GM18520 (cell line): ENCODE results near the gene HSPA1B.

Source experiments
- ATAC-seq: cut with Tn5 transposase; IDR thresholded peaks from one replicate; pipeline ENCODE4 v1.9.1; 2021; ENCODE audit not compliant: unreplicated experiment

HSPA1B gene

DNA sequence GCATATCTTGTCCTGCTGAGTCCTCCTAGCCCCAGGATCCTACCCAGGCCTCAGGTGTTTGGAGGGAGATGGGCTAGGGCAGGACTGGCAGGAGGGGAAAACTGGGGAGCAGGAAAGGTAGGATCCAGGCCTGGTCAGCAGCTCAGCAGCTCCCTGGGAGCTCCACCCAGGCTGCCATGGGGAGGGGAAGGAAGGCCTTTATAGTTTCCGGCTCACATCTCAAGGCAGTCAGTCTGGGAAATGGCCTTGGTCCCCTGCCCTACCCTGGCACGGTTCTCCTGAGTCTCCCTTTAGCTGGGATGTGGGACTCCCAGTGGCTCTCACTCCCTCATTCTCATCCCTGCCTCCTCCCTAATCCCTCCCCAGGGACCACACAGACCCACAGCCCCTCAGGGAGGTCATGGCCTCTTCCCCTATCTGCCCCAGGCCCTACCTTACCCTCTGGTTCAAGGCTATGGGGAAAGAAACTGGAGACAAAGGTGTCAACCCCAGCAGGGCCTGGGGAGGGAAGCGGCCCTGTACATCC lies 49.6 kb downstream of the HSPA1B start:
- ATAC-seq = no peak

GRCh38 chr6:31877651-31878161 lies 50.2 kb downstream of the HSPA1B start:
- ATAC-seq = no peak

DNA sequence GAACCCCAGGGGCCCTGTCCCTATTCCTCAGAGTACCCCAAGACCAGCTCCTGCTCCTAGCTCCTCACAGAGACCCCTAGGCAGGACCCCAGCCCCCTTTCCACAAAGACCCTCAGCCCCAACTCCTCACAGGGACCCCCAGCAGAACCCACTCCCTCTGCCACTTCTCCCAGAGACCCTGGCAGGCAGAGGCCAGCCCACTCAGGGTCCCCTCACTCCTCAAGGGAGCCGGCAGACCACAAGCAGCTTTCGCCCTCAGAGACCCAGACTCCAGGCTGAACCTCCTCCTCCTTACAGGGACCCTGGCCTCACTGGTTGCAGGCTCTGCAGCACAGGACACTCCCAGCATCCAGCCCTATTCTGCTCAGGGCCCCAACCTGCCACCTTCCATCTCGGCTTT lies 50.7 kb downstream of the HSPA1B start:
- no peak for ATAC-seq

- no peak for ATAC-seq
Observed at GRCh38 chr6:31878726-31879125, 51.2 kb downstream of the HSPA1B start, which contains the start of gene SLC44A4. Gene SLC44A4 (minus strand): TSS chr6:31878997. CDS start chr6:31878980, 17 bp downstream.

DNA sequence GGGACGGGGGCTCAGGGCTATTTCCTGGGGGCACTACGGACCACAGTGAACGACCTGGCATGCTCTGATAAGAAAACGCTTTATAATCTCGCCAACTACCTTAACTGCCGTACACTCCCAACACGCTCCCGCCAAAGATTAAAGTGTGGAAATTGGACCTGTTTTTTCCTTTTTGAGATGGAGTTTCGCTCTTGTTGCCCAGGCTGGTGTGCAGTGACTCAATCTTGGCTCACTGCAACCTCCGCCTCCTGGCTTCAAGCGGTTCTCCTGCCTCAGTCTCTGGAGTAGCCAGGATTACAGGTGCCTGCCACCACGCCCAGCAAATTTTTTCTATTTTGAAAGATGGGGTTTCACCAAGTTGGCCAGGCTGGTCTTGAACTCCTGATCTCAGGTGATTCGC lies 51.6 kb downstream of the HSPA1B start:
- no peak for ATAC-seq
